ENCODE measurements around the gene RPL13A. TPM values are rescaled to one million over a fixed set of nuclear protein-coding genes. Genes with fewer than 3 reads are reported as not detected.

Gene RPL13A
- total RNA-seq, 8 experiments from 2014 or later, result 2,225 to 4,117 (median 3,221) TPM

GRCh38 chr19:49507803-49508494 is 20.5 kb downstream of the RPL13A start:
- 50 to 88% (median 75%) methylated on average over 1 to 9 of the region's 12 CpGs; no CpG with 5 or more reads in 3 of the 10 experiments for WGBS, 10 experiments
- Histone ChIP-seq H3K4me1 (replicated peaks in 1 of 2) (peaks cover 0 to 16% of the 10 kb centered on the region in 2 donors), H3K27ac (no peak overlapping the region), H3K4me3 (no peak overlapping the region)
- in situ Hi-C loops (cut with MboI; ENCODE audit: low pct_unique_long_range_greater_than_20kb in 2 of 9, low sequenced_read_pairs in 9 of 9, unreplicated experiment in 9 of 9), result no loop called here
- no peak for ATAC-seq (replicated peaks in 6 of 8)

- H3K4me3 ChIP-seq, result peak overlapping the region; percentile 15 to 72 (median 42)
- peak overlapping the region in 1 of 2 donors; percentile 19 for H3K27ac ChIP-seq
- ATAC-seq (replicated peaks in 6 of 8), result peak; percentile 38 to 80 (median 66)
- 0% methylated on average over 1 of the region's 50 CpGs; no CpG with 5 or more reads in 9 of the 10 experiments for WGBS, 10 experiments
- in situ Hi-C loops (cut with MboI; ENCODE audit: low pct_unique_long_range_greater_than_20kb in 2 of 9, low sequenced_read_pairs in 9 of 9, unreplicated experiment in 9 of 9), result no loop called here
- H3K4me1 ChIP-seq (replicated peaks in 1 of 2), result peaks cover 0 to 15% of the 10 kb centered on the region in 2 donors
Observed at GRCh38 chr19:49512970-49513745, 25.8 kb downstream of the RPL13A start.

- 80% methylated on average over 1 of the region's 12 CpGs; no CpG with 5 or more reads in 9 of the 10 experiments for WGBS, 10 experiments
- in situ Hi-C loops (cut with MboI; ENCODE audit: low pct_unique_long_range_greater_than_20kb in 2 of 9, low sequenced_read_pairs in 9 of 9, unreplicated experiment in 9 of 9), result no loop called here
- ATAC-seq (replicated peaks in 6 of 8), result peak in 5 of 8 experiments; percentile 4 to 15 (median 9)
- no peak overlapping the region for H3K27ac ChIP-seq
- H3K4me1 ChIP-seq (replicated peaks in 1 of 2), result peaks cover 0 to 15% of the 10 kb centered on the region in 2 donors
- H3K4me3 ChIP-seq, result peak overlapping the region in 4 of 5 donors; percentile 37 to 72 (median 44)
Observed at GRCh38 chr19:49513746-49514118, 26.3 kb downstream of the RPL13A start.

GRCh38 chr19:49514151-49514550 is 26.7 kb downstream of the RPL13A start:
- in situ Hi-C loops (cut with MboI; ENCODE audit: low pct_unique_long_range_greater_than_20kb in 2 of 9, low sequenced_read_pairs in 9 of 9, unreplicated experiment in 9 of 9), result no loop called here
- Histone ChIP-seq H3K4me1 (replicated peaks in 1 of 2) (peaks cover 0 to 15% of the 10 kb centered on the region in 2 donors), H3K4me3 (no peak overlapping the region), H3K27ac (no peak overlapping the region)
- no peak for ATAC-seq (replicated peaks in 6 of 8)
- 100% methylated on average over 2 of the region's 21 CpGs; no CpG with 5 or more reads in 9 of the 10 experiments for WGBS, 10 experiments

GRCh38 chr19:49515767-49516166 is 28.4 kb downstream of the RPL13A start:
- Histone ChIP-seq H3K27ac (no peak overlapping the region), H3K4me1 (replicated peaks in 1 of 2) (peaks cover 0 to 15% of the 10 kb centered on the region in 2 donors), H3K4me3 (no peak overlapping the region)
- no peak for ATAC-seq (replicated peaks in 6 of 8)
- in situ Hi-C loops (cut with MboI; ENCODE audit: low pct_unique_long_range_greater_than_20kb in 2 of 9, low sequenced_read_pairs in 9 of 9, unreplicated experiment in 9 of 9), result no loop called here
- 60 to 100% (median 80%) methylated on average over 1 to 3 of the region's 4 CpGs; no CpG with 5 or more reads in 3 of the 10 experiments for WGBS, 10 experiments

- Histone ChIP-seq H3K4me3 (no peak overlapping the region), H3K27ac (no peak overlapping the region), H3K4me1 (replicated peaks in 1 of 2) (peaks cover 0 to 4% of the 10 kb centered on the region in 2 donors)
- in situ Hi-C loops (cut with MboI; ENCODE audit: low pct_unique_long_range_greater_than_20kb in 2 of 9, low sequenced_read_pairs in 9 of 9, unreplicated experiment in 9 of 9), result no loop called here
- 87 to 100% (median 100%) methylated on average over 2 to 3 of the region's 3 CpGs; no CpG with 5 or more reads in 5 of the 10 experiments for WGBS, 10 experiments
- no peak for ATAC-seq (replicated peaks in 6 of 8)
Observed at GRCh38 chr19:49518033-49518432, 30.6 kb downstream of the RPL13A start.

GRCh38 chr19:49520705-49521319 is 33.4 kb downstream of the RPL13A start:
- no peaks in the 10 kb centered on the region for H3K4me1 ChIP-seq (replicated peaks in 1 of 2)
- no peak for ATAC-seq (replicated peaks in 6 of 8)
- H3K4me3 ChIP-seq, result no peak overlapping the region
- no peak overlapping the region for H3K27ac ChIP-seq
- in situ Hi-C loops (cut with MboI; ENCODE audit: low pct_unique_long_range_greater_than_20kb in 2 of 9, low sequenced_read_pairs in 9 of 9, unreplicated experiment in 9 of 9), result no loop called here
- WGBS, 10 experiments, result 63 to 100% (median 88%) methylated on average over 1 to 11 of the region's 13 CpGs; no CpG with 5 or more reads in 4 of the 10 experiments

GRCh38 chr19:49524812-49525455 is 37.5 kb downstream of the RPL13A start:
- Histone ChIP-seq H3K4me3 (no peak overlapping the region), H3K4me1 (replicated peaks in 1 of 2) (peaks cover 3% of the 10 kb centered on the region in 2 donors), H3K27ac (no peak overlapping the region)
- WGBS, 10 experiments, result 80 to 100% (median 90%) methylated on average over 1 to 14 of the region's 22 CpGs; no CpG with 5 or more reads in 4 of the 10 experiments
- ATAC-seq (replicated peaks in 6 of 8), result no peak
- in situ Hi-C loops (cut with MboI; ENCODE audit: low pct_unique_long_range_greater_than_20kb in 2 of 9, low sequenced_read_pairs in 9 of 9, unreplicated experiment in 9 of 9), result loop anchor here in 1 of 9 experiments (25.0 kb wide), 1 partner anchor 138 kb away; the partner anchor contains the start of gene KASH5

- WGBS, 10 experiments, result 7% methylated on average over 3 of the region's 25 CpGs; no CpG with 5 or more reads in 9 of the 10 experiments
- ATAC-seq (replicated peaks in 6 of 8), result peak in 1 of 8 experiments; percentile 8
- peak overlapping the region; percentile 24 to 46 (median 28) for H3K4me3 ChIP-seq
- H3K27ac ChIP-seq, result no peak overlapping the region
- peaks cover 3% of the 10 kb centered on the region in 2 donors for H3K4me1 ChIP-seq (replicated peaks in 1 of 2)
- in situ Hi-C loops (cut with MboI; ENCODE audit: low pct_unique_long_range_greater_than_20kb in 2 of 9, low sequenced_read_pairs in 9 of 9, unreplicated experiment in 9 of 9), result loop anchor here in 1 of 9 experiments (25.0 kb wide), 1 partner anchor 141 kb away; the partner anchor contains the start of gene KASH5
Observed at GRCh38 chr19:49528211-49528771, 40.9 kb downstream of the RPL13A start.

GRCh38 chr19:49530708-49531107 is 43.3 kb downstream of the RPL13A start:
- in situ Hi-C loops (cut with MboI; ENCODE audit: low pct_unique_long_range_greater_than_20kb in 2 of 9, low sequenced_read_pairs in 9 of 9, unreplicated experiment in 9 of 9), result loop anchor here in 1 of 9 experiments (25.0 kb wide), 1 partner anchor 143 kb away; the partner anchor contains the start of gene KASH5
- whole genome bisulfite sequencing, 10 experiments, result 73 to 88% (median 86%) methylated on average over 1 to 3 of the region's 7 CpGs; no CpG with 5 or more reads in 6 of the 10 experiments
- Histone ChIP-seq H3K4me1 (replicated peaks in 1 of 2) (peaks cover 3% of the 10 kb centered on the region in 2 donors), H3K4me3 (no peak overlapping the region), H3K27ac (no peak overlapping the region)
- ATAC-seq (replicated peaks in 6 of 8), result no peak

GRCh38 chr19:49533551-49534488 is 46.4 kb downstream of the RPL13A start:
- peak; percentile 85 to 95 (median 88) for ATAC-seq (replicated peaks in 6 of 8)
- 0 to 81% (median 0%) methylated on average over 2 to 20 of the region's 87 CpGs; no CpG with 5 or more reads in 5 of the 10 experiments for WGBS, 10 experiments
- in situ Hi-C loops (cut with MboI; ENCODE audit: low pct_unique_long_range_greater_than_20kb in 2 of 9, low sequenced_read_pairs in 9 of 9, unreplicated experiment in 9 of 9), result loop anchor here in 1 of 9 experiments (25.0 kb wide), 1 partner anchor 147 kb away; the partner anchor contains the start of gene KASH5
- no peaks in the 10 kb centered on the region for H3K4me1 ChIP-seq (replicated peaks in 1 of 2)
- peak overlapping the region in 1 of 2 donors; percentile 15 for H3K27ac ChIP-seq
- H3K4me3 ChIP-seq, result peak overlapping the region; percentile 42 to 60 (median 57)

Measured in motor neuron (in vitro differentiated cells).